GM23338 (cell line): ENCODE data around the gene P2RY8. TPM values are rescaled to one million over a fixed set of nuclear protein-coding genes. Genes with fewer than 3 reads are reported as not detected.

Experiments
- ATAC-seq: fragments of 200-7000 bp; cut with Tn5 transposase; 3 replicates; pipeline ENCODE4 v1.9.1; 2020
- DNase-seq: peaks from one replicate; pipeline ENCODE4 v3.0.0-alpha.2; 2015; ENCODE audit warnings: low spot score
- H2AFZ ChIP-seq: fragments of 200-600 bp; sonication (generic); 2 replicates; pipeline ENCODE4 v1.8.0; 2016; ENCODE audit warnings: antibody characterized with exemption, mild to moderate bottlenecking, moderate library complexity
- H3F3A ChIP-seq: fragments of 200-600 bp; sonication (generic); replicated peaks from 2 replicates; pipeline ENCODE4 v1.8.0; 2017; ENCODE audit warnings: antibody characterized with exemption, mixed run types, low read depth
- H3K27ac ChIP-seq: fragments of 200-600 bp; sonication (generic); 2 replicates; pipeline ENCODE4 v1.6.1; 2016; ENCODE audit warnings: low read depth
- H3K27me3 ChIP-seq: fragments of 200-600 bp; sonication (generic); 2 replicates; pipeline ENCODE4 v1.8.0; 2016; ENCODE audit warnings: mild to moderate bottlenecking, mixed run types, moderate library complexity; ENCODE audit not compliant: insufficient read depth
- H3K36me3 ChIP-seq: fragments of 200-600 bp; sonication (generic); 2 replicates; pipeline ENCODE4 v1.8.0; 2016; ENCODE audit warnings: mild to moderate bottlenecking; ENCODE audit not compliant: insufficient read depth
- H3K4me1 ChIP-seq: fragments of 200-600 bp; sonication (generic); 2 replicates; pipeline ENCODE4 v1.8.0; 2016; ENCODE audit warnings: mild to moderate bottlenecking, moderate library complexity; ENCODE audit not compliant: insufficient read depth
- H3K4me2 ChIP-seq: fragments of 200-600 bp; sonication (generic); 2 replicates; pipeline ENCODE4 v1.7.1; 2017; ENCODE audit warnings: mixed run types
- H3K4me3 ChIP-seq: fragments of 200-600 bp; sonication (generic); 2 replicates; pipeline ENCODE4 v1.6.1; 2016; ENCODE audit warnings: mixed run types
- H3K79me2 ChIP-seq: fragments of 200-600 bp; sonication (generic); replicated peaks from 2 replicates; pipeline ENCODE4 v1.8.0; 2017; ENCODE audit warnings: mild to moderate bottlenecking; ENCODE audit not compliant: insufficient read depth
- H3K9me2 ChIP-seq: fragments of 200-600 bp; sonication (generic); 2 replicates; pipeline ENCODE4 v1.8.0; 2017; ENCODE audit not compliant: insufficient read depth
- H4K20me1 ChIP-seq: fragments of 200-600 bp; sonication (generic); replicated peaks from 2 replicates; pipeline ENCODE4 v1.8.0; 2017; ENCODE audit warnings: mild to moderate bottlenecking; ENCODE audit not compliant: insufficient read depth
- H3K27ac Mint-ChIP-seq: 2 replicates; pipeline ENCODE4 v1.8.0; 2020; ENCODE audit warnings: inconsistent platforms, mild to moderate bottlenecking, moderate library complexity, mixed read lengths
- H3K27me3 Mint-ChIP-seq: 3 replicates; pipeline ENCODE4 v1.8.0; 2022; ENCODE audit warnings: low read depth, mild to moderate bottlenecking, moderate library complexity, mixed read lengths, inconsistent platforms; ENCODE audit not compliant: insufficient read depth, poor library complexity
- H3K36me3 Mint-ChIP-seq: 3 replicates; pipeline ENCODE4 v1.8.0; 2021; ENCODE audit warnings: low read depth, mild to moderate bottlenecking, inconsistent platforms, moderate library complexity, mixed read lengths
- H3K4me1 Mint-ChIP-seq: 3 replicates; pipeline ENCODE4 v1.8.0; 2020; ENCODE audit warnings: mild to moderate bottlenecking, inconsistent platforms, mixed read lengths
- H3K4me3 Mint-ChIP-seq: 3 replicates; pipeline ENCODE4 v1.8.0; 2021; ENCODE audit warnings: moderate library complexity, mild to moderate bottlenecking, inconsistent platforms, mixed read lengths
- H3K9me3 Mint-ChIP-seq: 3 replicates; pipeline ENCODE4 v1.8.0; 2020; ENCODE audit warnings: moderate library complexity, mild to moderate bottlenecking, inconsistent platforms, mixed read lengths
- CREB1 ChIP-seq: fragments of 250-450 bp; sonication (Bioruptor Pico); IDR thresholded peaks from 2 replicates; pipeline ENCODE4 v1.5.0; 2020; ENCODE audit warnings: low read depth, mild to moderate bottlenecking, moderate library complexity
- CTCF ChIP-seq, 2 experiments: fragments of 200-600 bp in 1 of 2; sonication (generic) in 1 of 2; conservative IDR thresholded peaks; 2 replicates each; pipeline versions ENCODE4 v1.5.1 to v1.6.1; 2016 to 2017; ENCODE audit warnings: antibody characterized with exemption in 2 of 2, low read depth in 2 of 2, mild to moderate bottlenecking in 2 of 2, moderate library complexity in 1 of 2
- EZH2 ChIP-seq: fragments of 200-600 bp; sonication (generic); IDR thresholded peaks from one replicate; pipeline ENCODE4 v1.8.0; 2017; ENCODE audit warnings: antibody characterized with exemption, mild to moderate bottlenecking, low read depth; ENCODE audit not compliant: unreplicated experiment
- EZH2phosphoT487 ChIP-seq: fragments of 200-600 bp; sonication (generic); IDR thresholded peaks from one replicate; pipeline ENCODE4 v1.8.1; 2018; ENCODE audit warnings: antibody characterized with exemption; ENCODE audit not compliant: unreplicated experiment
- JUNB ChIP-seq: IDR thresholded peaks from one replicate; pipeline ENCODE4 v1.6.1; 2016; ENCODE audit warnings: antibody characterized with exemption; ENCODE audit not compliant: unreplicated experiment
- NANOG ChIP-seq: IDR thresholded peaks from 2 replicates; pipeline ENCODE4 v1.6.1; 2016; ENCODE audit warnings: antibody characterized with exemption, borderline replicate concordance
- POLR2AphosphoS5 ChIP-seq: IDR thresholded peaks from 2 replicates; pipeline ENCODE4 v1.6.1; 2016; ENCODE audit warnings: antibody characterized with exemption, low read depth
- STAT1 ChIP-seq: IDR thresholded peaks from one replicate; pipeline ENCODE4 v1.6.1; 2016; ENCODE audit warnings: antibody characterized with exemption; ENCODE audit not compliant: unreplicated experiment
- ZNF114 ChIP-seq: fragments of 250-450 bp; sonication (Bioruptor Pico); IDR thresholded peaks from 2 replicates; pipeline ENCODE4 v1.5.0; 2020; ENCODE audit warnings: mild to moderate bottlenecking, moderate library complexity
- ZNF331 ChIP-seq: fragments of 250-450 bp; sonication (Bioruptor Pico); IDR thresholded peaks from 2 replicates; pipeline ENCODE4 v1.5.0; 2020; ENCODE audit warnings: low read depth, mild to moderate bottlenecking, moderate library complexity
- polyA plus RNA-seq: library from polyadenylated mRNA; unstranded; fragments of >200 nt; fragmentation: Nextera tagmentation; extraction: Ambion mirVana; gene quantifications from 2 replicates; pipeline ENCODE4 v1.2.1, GENCODE V29; 2016
- total RNA-seq: library from RNA; depleted of rRNA; stranded (reverse); fragments of >200 nt; shearing (Covaris generic); gene quantifications from 2 replicates; pipeline ENCODE4 v1.2.3, GENCODE V29; 2014
- TF ChIP-seq, protein P1 (sequence below): IDR thresholded peaks from 2 replicates; pipeline ENCODE4 v1.6.1; 2016; ENCODE audit warnings: antibody characterized with exemption
- TF ChIP-seq, protein P2 (sequence below): fragments of 250-450 bp; sonication (Bioruptor Pico); IDR thresholded peaks from 2 replicates; pipeline ENCODE4 v1.5.0; 2020; ENCODE audit warnings: mild to moderate bottlenecking, moderate library complexity
- TF ChIP-seq, protein P3 (sequence below): IDR thresholded peaks from one replicate; pipeline ENCODE4 v1.6.1; 2018; ENCODE audit warnings: antibody characterized with exemption; ENCODE audit not compliant: unreplicated experiment

P2RY8 gene
- total and polyA plus RNA-seq, 2 experiments from 2014 or later = 0.24 TPM; not detected in 1

DNA sequence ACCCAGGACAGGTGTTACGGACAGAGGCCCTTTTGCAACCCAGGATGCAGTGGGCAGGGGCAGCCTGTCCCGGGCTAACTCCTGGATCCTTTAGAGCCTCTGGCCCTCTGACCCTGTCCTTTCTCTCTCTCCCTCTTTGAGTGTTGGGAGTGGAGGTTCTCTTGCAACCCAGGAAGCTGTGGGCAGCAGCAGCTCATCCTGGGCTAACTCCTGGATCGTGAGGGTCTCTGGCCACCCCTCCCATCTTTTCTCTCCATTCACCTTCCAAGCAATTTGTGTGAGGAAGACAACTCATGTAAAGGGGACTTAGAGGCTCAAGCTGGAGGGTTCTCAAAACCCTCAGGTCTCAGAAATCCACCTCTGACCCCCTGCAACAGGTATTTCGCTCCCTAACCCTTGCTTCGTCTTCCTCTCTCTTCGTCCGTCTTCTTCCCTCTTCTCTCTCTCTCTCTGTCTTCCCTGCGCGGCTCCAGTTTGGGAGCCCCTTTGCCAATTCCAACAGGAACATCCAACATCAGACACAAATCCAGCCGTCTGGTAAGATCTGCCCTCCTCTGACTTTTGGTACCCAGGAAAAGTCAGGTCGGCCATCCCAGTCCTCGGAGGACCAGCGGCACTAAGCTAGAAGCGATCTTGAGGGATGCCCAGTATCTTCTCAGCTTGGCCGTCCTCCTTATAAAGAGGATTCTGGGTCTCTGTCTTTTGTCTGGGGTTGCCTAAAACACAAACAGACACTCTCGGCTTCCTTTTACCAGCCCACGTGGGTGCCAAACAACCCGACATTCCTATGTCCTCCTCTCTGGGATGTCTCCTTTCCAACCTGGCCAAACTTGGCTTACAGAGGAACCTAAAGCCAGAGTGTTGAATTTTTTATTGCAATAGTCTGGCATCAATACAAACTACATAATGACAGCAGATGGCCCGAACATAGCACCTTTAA is 92.2 kb downstream of the P2RY8 start:
- Histone ChIP-seq H3K4me2 (no peak overlapping the region), H3K4me1 (no peaks in the 10 kb centered on the region), H2AFZ (no peak overlapping the region), H3F3A (peaks cover 8% of the 10 kb centered on the region; the same call in 1 of the 2 replicates), H3K4me3 (no peak overlapping the region), H3K36me3 (peaks cover 8% of the 10 kb centered on the region; the same call in 1 of the 2 replicates), H3K79me2 (peaks cover 88% of the 10 kb centered on the region), H3K27me3 (no peaks in the 10 kb centered on the region), H4K20me1 (peaks cover 15% of the 10 kb centered on the region), H3K27ac (no peak overlapping the region), H3K9me2 (peaks cover 21% of the 10 kb centered on the region)
- no peak overlapping the region for H3K4me3 Mint-ChIP-seq
- TF ChIP-seq POLR2AphosphoS5 (no peak), NANOG (no peak), CTCF (conservative IDR thresholded peaks at IDR 0.05; ENCODE audit: low read depth in 2 of 2) (no peak), CREB1 (CRISPR knock-in tag) (no peak), EZH2phosphoT487 (no peak), ZNF114 (CRISPR knock-in tag) (no peak), EZH2 (no peak), STAT1 (no peak), ZNF331 (CRISPR knock-in tag) (no peak), JUNB (no peak)
- TF ChIP-seq, protein P1, sequence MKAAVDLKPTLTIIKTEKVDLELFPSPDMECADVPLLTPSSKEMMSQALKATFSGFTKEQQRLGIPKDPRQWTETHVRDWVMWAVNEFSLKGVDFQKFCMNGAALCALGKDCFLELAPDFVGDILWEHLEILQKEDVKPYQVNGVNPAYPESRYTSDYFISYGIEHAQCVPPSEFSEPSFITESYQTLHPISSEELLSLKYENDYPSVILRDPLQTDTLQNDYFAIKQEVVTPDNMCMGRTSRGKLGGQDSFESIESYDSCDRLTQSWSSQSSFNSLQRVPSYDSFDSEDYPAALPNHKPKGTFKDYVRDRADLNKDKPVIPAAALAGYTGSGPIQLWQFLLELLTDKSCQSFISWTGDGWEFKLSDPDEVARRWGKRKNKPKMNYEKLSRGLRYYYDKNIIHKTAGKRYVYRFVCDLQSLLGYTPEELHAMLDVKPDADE = no peak
- TF ChIP-seq, protein P2, sequence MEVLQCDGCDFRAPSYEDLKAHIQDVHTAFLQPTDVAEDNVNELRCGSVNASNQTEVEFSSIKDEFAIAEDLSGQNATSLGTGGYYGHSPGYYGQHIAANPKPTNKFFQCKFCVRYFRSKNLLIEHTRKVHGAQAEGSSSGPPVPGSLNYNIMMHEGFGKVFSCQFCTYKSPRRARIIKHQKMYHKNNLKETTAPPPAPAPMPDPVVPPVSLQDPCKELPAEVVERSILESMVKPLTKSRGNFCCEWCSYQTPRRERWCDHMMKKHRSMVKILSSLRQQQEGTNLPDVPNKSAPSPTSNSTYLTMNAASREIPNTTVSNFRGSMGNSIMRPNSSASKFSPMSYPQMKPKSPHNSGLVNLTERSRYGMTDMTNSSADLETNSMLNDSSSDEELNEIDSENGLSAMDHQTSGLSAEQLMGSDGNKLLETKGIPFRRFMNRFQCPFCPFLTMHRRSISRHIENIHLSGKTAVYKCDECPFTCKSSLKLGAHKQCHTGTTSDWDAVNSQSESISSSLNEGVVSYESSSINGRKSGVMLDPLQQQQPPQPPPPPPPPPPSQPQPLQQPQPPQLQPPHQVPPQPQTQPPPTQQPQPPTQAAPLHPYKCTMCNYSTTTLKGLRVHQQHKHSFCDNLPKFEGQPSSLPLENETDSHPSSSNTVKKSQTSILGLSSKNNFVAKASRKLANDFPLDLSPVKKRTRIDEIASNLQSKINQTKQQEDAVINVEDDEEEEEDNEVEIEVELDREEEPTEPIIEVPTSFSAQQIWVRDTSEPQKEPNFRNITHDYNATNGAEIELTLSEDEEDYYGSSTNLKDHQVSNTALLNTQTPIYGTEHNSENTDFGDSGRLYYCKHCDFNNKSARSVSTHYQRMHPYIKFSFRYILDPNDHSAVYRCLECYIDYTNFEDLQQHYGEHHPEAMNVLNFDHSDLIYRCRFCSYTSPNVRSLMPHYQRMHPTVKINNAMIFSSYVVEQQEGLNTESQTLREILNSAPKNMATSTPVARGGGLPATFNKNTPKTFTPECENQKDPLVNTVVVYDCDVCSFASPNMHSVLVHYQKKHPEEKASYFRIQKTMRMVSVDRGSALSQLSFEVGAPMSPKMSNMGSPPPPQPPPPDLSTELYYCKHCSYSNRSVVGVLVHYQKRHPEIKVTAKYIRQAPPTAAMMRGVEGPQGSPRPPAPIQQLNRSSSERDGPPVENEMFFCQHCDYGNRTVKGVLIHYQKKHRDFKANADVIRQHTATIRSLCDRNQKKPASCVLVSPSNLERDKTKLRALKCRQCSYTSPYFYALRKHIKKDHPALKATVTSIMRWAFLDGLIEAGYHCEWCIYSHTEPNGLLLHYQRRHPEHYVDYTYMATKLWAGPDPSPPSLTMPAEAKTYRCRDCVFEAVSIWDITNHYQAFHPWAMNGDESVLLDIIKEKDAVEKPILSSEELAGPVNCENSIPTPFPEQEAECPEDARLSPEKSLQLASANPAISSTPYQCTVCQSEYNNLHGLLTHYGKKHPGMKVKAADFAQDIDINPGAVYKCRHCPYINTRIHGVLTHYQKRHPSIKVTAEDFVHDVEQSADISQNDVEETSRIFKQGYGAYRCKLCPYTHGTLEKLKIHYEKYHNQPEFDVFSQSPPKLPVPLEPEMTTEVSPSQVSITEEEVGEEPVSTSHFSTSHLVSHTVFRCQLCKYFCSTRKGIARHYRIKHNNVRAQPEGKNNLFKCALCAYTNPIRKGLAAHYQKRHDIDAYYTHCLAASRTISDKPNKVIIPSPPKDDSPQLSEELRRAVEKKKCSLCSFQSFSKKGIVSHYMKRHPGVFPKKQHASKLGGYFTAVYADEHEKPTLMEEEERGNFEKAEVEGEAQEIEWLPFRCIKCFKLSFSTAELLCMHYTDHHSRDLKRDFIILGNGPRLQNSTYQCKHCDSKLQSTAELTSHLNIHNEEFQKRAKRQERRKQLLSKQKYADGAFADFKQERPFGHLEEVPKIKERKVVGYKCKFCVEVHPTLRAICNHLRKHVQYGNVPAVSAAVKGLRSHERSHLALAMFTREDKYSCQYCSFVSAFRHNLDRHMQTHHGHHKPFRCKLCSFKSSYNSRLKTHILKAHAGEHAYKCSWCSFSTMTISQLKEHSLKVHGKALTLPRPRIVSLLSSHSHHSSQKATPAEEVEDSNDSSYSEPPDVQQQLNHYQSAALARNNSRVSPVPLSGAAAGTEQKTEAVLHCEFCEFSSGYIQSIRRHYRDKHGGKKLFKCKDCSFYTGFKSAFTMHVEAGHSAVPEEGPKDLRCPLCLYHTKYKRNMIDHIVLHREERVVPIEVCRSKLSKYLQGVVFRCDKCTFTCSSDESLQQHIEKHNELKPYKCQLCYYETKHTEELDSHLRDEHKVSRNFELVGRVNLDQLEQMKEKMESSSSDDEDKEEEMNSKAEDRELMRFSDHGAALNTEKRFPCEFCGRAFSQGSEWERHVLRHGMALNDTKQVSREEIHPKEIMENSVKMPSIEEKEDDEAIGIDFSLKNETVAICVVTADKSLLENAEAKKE = no peak
- TF ChIP-seq, protein P3, sequence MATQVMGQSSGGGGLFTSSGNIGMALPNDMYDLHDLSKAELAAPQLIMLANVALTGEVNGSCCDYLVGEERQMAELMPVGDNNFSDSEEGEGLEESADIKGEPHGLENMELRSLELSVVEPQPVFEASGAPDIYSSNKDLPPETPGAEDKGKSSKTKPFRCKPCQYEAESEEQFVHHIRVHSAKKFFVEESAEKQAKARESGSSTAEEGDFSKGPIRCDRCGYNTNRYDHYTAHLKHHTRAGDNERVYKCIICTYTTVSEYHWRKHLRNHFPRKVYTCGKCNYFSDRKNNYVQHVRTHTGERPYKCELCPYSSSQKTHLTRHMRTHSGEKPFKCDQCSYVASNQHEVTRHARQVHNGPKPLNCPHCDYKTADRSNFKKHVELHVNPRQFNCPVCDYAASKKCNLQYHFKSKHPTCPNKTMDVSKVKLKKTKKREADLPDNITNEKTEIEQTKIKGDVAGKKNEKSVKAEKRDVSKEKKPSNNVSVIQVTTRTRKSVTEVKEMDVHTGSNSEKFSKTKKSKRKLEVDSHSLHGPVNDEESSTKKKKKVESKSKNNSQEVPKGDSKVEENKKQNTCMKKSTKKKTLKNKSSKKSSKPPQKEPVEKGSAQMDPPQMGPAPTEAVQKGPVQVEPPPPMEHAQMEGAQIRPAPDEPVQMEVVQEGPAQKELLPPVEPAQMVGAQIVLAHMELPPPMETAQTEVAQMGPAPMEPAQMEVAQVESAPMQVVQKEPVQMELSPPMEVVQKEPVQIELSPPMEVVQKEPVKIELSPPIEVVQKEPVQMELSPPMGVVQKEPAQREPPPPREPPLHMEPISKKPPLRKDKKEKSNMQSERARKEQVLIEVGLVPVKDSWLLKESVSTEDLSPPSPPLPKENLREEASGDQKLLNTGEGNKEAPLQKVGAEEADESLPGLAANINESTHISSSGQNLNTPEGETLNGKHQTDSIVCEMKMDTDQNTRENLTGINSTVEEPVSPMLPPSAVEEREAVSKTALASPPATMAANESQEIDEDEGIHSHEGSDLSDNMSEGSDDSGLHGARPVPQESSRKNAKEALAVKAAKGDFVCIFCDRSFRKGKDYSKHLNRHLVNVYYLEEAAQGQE = no peak
- ATAC-seq (no peak), DNase-seq (no peak)
- H3K27me3 Mint-ChIP-seq = peaks cover 20% of the 10 kb centered on the region
- peaks cover 85% of the 10 kb centered on the region for H3K36me3 Mint-ChIP-seq
- H3K9me3 Mint-ChIP-seq = peaks cover 84% of the 10 kb centered on the region
- H3K4me1 Mint-ChIP-seq = no peaks in the 10 kb centered on the region
- H3K27ac Mint-ChIP-seq = no peak overlapping the region
